Right atrium auricular region (tissue), 2 donors: ENCODE measurements around the gene WEE2. TPM values are rescaled to one million over a fixed set of nuclear protein-coding genes. Genes with fewer than 3 reads are reported as not detected.

Source experiments
- DNase-seq: peaks from one replicate; pipeline ENCODE4 v3.0.0-alpha.2; 2019; ENCODE audit warnings: low spot score
- H3K27ac ChIP-seq, 2 donors: fragments of 200-600 bp; sonication (generic); 1 replicate in 1 of 2; 2 replicates in 1 of 2; pipeline ENCODE4 v1.5.1; 2016 to 2019
- H3K27me3 ChIP-seq, 2 donors: fragments of 200-600 bp; sonication (generic); one replicate each; pipeline versions ENCODE4 v1.5.1 to v1.6.0; 2017 to 2019
- H3K36me3 ChIP-seq: fragments of 200-600 bp; sonication (generic); one replicate; pipeline ENCODE4 v1.5.1; 2016
- H3K4me1 ChIP-seq, 2 donors: fragments of 200-600 bp; sonication (generic); one replicate each; pipeline versions ENCODE4 v1.5.1 to v1.6.0; 2017 to 2019
- H3K4me3 ChIP-seq, 2 donors: fragments of 200-600 bp; sonication (generic); 1 replicate in 1 of 2; 2 replicates in 1 of 2; pipeline ENCODE4 v1.5.1; 2017 to 2019; ENCODE audit warnings: mild to moderate bottlenecking in 1 of 2, moderate library complexity in 1 of 2
- H3K9me3 ChIP-seq, 2 donors: fragments of 200-600 bp; sonication (generic); one replicate each; pipeline ENCODE4 v1.5.1; 2019
- total RNA-seq, 2 donors: library from RNA; depleted of rRNA; stranded (reverse); fragments of >200 nt; gene quantifications; one replicate each; pipeline ENCODE4 v1.1.0, GENCODE V29; 2016
- TF ChIP-seq, protein P1 (sequence below), 2 donors: fragments of 200-600 bp; sonication (generic); IDR thresholded peaks; one replicate each; pipeline ENCODE4 v1.5.1; 2019; ENCODE audit warnings: antibody characterized with exemption in 2 of 2

Gene WEE2
- total RNA-seq, 2 donors from 2014 or later = not detected

DNA sequence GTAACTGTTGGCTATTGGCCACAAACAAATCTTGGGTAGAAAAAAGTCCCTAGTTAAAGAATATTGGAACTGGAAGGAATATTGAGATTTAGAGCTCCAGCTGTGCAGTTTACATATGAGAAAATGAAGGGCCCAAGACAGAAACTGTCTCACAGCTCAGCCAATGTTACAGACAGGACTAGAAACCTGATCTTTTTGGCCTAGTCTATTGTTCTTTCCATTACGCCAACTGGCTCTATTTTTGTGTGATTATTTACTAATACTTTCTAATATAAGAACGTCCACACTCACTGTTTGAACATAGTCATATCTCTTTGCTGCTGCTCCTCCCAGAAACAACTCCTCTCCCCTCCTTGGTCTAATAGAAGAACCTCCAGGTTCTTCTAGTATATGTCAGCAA, 1.2 kb downstream of the WEE2 start:
- no peaks in the 10 kb centered on the region for H3K9me3 ChIP-seq
- DNase-seq = no peak
- TF ChIP-seq, protein P1, sequence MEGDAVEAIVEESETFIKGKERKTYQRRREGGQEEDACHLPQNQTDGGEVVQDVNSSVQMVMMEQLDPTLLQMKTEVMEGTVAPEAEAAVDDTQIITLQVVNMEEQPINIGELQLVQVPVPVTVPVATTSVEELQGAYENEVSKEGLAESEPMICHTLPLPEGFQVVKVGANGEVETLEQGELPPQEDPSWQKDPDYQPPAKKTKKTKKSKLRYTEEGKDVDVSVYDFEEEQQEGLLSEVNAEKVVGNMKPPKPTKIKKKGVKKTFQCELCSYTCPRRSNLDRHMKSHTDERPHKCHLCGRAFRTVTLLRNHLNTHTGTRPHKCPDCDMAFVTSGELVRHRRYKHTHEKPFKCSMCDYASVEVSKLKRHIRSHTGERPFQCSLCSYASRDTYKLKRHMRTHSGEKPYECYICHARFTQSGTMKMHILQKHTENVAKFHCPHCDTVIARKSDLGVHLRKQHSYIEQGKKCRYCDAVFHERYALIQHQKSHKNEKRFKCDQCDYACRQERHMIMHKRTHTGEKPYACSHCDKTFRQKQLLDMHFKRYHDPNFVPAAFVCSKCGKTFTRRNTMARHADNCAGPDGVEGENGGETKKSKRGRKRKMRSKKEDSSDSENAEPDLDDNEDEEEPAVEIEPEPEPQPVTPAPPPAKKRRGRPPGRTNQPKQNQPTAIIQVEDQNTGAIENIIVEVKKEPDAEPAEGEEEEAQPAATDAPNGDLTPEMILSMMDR (IDR thresholded peaks at IDR 0.05) = no peak
- no peak overlapping the region for H3K4me3 ChIP-seq
- H3K4me1 ChIP-seq = no peaks in the 10 kb centered on the region
- no peak overlapping the region for H3K27ac ChIP-seq
- H3K27me3 ChIP-seq = no peaks in the 10 kb centered on the region
- no peaks in the 10 kb centered on the region for H3K36me3 ChIP-seq

DNA sequence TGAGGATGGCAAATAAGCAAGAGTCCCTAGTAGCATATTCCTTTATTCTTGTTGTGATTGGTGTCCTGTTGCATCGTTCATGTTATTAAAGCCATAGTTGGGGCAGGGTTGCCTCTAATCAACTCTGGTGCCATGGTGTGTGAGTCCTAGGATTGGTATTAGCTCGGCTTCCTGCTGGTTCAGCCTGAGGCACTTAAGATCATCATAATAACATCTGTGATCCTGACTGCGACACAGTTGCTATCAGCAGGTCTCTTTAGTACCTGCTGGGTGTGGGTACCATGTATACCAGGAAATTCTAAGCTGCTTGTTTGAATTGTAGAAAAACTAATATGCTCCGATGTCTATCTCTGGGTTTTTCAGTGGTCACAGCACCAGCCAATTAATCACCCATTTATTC, 1.6 kb downstream of the WEE2 start:
- Histone ChIP-seq H3K27me3 (no peaks in the 10 kb centered on the region), H3K27ac (no peak overlapping the region), H3K4me1 (no peaks in the 10 kb centered on the region), H3K36me3 (no peaks in the 10 kb centered on the region), H3K9me3 (no peaks in the 10 kb centered on the region), H3K4me3 (no peak overlapping the region)
- TF ChIP-seq, protein P1 (IDR thresholded peaks at IDR 0.05) = no peak
- no peak for DNase-seq

DNA sequence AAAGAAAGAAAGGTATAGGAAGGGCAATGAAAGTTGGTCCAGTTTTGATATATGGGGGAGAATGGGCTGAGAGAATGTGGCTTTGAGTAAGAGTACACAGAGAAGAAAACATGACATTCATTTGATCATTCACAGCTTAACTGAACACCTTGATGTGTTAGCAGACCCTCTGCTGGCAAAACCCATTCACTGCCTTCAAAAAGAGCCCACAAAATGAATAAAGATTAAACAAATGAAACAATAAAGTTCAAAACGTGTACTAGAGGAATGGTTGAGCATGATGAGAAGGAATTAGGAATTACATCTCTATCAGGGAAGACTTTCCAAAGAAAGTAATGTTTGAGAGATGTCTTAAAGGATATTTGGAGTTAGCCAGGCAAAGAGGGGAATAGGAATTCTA, 2.1 kb downstream of the WEE2 start:
- Histone ChIP-seq H3K36me3 (no peaks in the 10 kb centered on the region), H3K27me3 (no peaks in the 10 kb centered on the region), H3K4me3 (no peak overlapping the region), H3K9me3 (no peaks in the 10 kb centered on the region), H3K4me1 (no peaks in the 10 kb centered on the region), H3K27ac (no peak overlapping the region)
- TF ChIP-seq, protein P1 (IDR thresholded peaks at IDR 0.05) = no peak
- no peak for DNase-seq

DNA sequence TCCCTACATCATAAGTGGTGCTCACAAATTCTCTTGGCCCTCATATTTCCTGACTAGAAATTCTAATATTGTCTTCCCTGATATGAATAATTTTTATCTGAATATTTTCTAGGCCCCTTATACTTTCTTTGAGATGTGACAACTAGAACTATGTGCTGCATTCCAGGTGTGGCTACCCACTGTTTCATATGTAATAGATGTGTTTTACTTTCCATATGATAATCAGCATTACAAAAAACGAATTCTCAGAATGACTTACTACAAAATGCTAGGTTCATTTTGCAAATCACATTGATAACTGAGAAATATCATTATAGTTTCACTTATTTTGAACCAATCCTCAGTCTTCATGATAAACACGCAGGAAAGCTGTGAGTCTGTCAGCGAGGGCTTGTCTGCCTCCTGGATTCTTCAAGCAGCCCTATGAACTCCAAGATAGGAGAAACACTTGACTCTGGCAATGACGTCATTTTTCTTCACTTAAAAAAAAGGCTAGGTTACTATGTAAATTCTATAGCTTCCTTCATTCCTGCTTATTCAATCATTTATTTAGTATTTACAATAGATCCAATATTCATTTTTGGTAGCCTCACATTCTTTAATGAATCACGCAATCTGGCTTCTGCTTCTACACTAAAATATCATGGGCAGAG, 4.6 kb downstream of the WEE2 start:
- H3K27ac ChIP-seq = no peak overlapping the region
- H3K4me3 ChIP-seq = no peak overlapping the region
- no peaks in the 10 kb centered on the region for H3K27me3 ChIP-seq
- H3K9me3 ChIP-seq = no peaks in the 10 kb centered on the region
- TF ChIP-seq, protein P1 (IDR thresholded peaks at IDR 0.05) = no peak
- no peak for DNase-seq
- no peaks in the 10 kb centered on the region for H3K4me1 ChIP-seq
- no peaks in the 10 kb centered on the region for H3K36me3 ChIP-seq

DNA sequence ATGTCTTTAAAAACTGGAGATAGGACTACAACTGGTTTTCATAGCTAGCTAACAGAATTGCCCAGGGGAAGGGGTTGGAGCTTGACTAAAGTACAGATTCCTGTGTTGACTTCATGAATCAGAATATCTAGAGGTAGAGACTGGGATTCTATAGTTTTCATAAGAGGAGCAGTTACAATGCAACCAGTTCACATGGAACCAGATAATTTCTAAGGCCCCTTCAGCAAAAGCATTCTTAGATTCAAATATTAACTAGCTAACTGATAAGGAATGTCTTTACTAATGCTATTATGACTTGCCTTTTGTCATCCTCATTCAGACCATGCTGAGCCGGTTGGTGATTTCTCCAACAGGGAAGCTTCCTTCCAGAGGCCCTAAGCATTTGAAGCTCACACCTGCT, 5.7 kb downstream of the WEE2 start:
- Histone ChIP-seq H3K27me3 (no peaks in the 10 kb centered on the region), H3K36me3 (no peaks in the 10 kb centered on the region), H3K27ac (no peak overlapping the region), H3K4me1 (no peaks in the 10 kb centered on the region), H3K4me3 (no peak overlapping the region), H3K9me3 (no peaks in the 10 kb centered on the region)
- DNase-seq = no peak
- TF ChIP-seq, protein P1 (IDR thresholded peaks at IDR 0.05) = no peak

DNA sequence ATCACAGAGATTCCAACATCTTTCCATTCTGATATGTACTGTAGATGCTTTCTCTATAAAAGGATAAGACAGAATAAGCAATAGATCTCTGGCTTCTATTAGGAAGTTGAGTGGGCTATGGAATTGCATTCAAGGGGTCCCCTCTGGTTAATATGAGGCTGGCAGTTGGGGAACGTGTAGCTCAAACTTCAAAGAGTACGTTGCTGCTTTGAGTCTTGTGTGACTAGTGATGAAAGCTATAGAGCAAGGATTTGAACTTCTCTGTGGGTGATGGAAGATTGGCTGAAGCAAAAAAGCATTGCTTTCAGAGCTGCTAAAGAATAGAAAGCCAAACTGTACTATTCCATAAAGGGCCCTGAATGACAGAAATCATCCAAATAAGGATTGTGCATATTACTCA, 6.4 kb downstream of the WEE2 start:
- Histone ChIP-seq H3K4me1 (no peaks in the 10 kb centered on the region), H3K27ac (no peak overlapping the region), H3K36me3 (no peaks in the 10 kb centered on the region), H3K27me3 (no peaks in the 10 kb centered on the region), H3K9me3 (no peaks in the 10 kb centered on the region), H3K4me3 (no peak overlapping the region)
- TF ChIP-seq, protein P1 (IDR thresholded peaks at IDR 0.05) = no peak
- no peak for DNase-seq
